GM19455 (cell line): ENCODE data around the gene DALRD3.

ENCODE experiments used
- ATAC-seq: cut with Tn5 transposase; IDR thresholded peaks from one replicate; pipeline ENCODE4 v1.9.1; 2021; ENCODE audit not compliant: unreplicated experiment

Gene DALRD3

DNA sequence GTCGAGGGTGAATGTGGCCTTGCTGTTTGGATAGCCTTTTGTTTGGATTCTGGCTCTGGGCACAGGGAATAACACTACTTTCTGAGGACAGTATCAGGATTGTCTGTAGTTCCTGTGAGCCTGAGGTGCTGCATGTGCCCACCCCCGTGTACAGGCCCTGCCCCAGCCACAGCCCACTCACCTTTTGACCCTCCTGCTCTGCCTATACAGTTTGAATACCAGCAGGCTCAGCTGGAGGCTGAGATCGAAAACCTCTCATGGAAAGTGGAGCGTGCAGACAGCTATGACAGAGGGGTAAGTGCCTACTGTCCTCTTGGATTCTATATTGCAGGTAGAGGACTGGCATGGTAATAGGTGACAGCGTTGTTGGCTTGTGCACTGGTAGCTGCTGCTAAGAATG lies 35.7 kb downstream of the DALRD3 start:
- no peak for ATAC-seq

DNA sequence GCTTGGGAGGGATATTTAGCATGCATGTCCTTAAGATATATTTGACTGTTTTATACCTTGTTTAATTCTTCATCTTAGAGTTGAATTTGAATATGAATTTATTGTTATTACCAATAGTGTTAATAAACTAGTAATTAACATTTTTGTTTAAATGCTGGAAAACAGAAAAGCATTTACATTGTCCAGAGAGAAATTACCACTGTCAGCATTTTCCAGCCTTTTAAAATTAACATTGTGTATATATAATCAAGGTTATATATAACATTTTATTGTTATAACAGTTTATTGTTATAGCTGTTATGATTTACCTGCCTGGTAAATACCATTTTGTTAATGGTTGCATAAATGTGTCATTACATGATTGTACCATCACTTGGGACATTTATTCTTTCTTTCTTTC lies 36.4 kb downstream of the DALRD3 start:
- no peak for ATAC-seq

DNA sequence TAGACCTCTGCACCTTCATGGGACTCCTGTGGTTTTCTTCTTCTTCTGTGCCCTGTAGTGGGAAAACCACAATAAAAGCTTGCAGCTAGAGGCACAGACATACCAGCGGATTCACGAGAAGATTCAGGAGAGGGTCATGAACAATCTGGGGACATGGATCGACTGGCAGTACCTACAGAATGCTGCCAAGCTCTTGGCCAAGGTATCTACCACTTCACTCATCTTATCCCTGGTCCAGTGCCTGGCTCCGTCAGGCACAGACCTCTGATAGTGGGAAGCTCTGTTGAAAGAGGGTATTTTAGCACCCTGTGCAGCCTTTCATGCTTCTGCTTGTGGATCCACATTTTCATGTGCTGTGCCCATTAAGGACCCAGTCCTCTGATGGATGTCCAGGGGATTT lies 38.1 kb downstream of the DALRD3 start:
- no peak for ATAC-seq

DNA sequence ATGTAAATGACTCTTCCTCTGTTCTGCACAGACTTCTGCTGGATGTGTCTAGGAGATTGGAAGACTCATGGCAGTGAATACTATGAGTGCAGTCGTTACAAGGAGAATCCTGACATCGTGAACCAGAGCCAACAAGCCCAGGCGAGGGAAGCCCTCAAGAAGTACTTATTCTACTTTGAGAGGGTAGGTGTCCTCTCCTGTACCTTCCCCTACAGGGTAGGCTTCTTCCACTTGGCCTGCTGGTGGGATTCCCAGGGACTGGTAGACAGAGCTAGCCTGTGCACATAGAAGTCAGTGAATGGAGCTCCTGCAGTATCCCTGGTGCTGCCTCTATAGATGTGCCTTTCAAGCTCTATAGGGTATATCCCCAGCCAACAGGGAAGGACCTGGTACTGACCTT lies 38.9 kb downstream of the DALRD3 start:
- ATAC-seq, result no peak

DNA sequence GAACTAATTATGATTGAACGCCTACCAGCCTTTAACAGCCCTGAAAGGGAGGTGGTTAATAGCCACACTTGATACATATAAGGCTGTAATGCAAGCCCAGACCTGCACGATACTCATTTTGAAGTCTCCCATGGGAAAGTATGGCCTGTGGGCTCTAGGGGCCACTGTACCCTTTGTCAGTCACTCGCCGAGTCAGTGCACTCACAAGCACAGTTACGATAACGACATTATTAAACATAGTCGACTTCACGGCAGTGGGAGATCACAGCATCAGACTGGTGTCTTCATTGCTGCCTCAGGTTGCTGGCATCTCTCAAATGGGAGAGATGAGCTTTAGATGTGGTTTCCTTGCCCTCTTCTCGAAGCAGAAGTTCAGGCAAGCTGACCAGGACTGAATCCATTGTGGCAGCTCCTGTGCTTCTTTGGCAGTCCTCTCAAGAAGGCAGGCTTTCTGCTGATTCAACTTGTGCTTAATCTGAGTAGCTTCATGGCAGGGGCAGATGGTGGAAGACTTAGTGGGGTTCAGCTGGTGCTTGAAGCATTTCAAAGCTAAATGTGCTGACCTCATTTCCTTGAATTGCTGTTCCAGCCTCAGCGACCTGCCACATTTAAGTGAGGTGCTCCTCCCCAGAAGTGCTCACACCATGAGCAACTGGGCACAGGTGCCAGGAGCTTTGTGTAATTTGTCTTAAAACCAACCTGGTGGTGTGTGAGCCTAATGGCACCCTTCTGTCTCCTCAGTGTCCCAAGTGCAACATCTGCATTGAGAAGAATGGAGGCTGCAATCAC lies 44.1 kb downstream of the DALRD3 start:
- no peak for ATAC-seq

DNA sequence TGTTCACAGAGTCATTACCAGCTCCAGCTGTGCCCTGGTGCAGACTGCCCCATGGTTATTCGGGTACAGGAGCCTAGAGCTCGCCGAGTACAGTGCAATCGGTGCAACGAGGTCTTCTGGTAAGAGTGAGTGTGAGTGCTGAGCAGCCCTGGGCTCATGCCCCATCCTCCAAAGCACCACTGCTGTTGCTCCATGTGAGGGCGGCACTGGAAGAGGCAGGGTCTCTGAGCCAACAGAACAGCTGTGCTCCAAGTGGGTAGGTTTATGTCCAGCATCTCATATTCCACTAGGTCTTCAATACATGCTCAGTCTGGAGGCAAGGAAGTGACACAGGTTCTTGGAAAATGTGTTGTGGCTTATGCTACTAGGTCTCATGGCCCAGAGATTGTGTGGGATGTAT lies 47.8 kb downstream of the DALRD3 start:
- ATAC-seq, result no peak

DNA sequence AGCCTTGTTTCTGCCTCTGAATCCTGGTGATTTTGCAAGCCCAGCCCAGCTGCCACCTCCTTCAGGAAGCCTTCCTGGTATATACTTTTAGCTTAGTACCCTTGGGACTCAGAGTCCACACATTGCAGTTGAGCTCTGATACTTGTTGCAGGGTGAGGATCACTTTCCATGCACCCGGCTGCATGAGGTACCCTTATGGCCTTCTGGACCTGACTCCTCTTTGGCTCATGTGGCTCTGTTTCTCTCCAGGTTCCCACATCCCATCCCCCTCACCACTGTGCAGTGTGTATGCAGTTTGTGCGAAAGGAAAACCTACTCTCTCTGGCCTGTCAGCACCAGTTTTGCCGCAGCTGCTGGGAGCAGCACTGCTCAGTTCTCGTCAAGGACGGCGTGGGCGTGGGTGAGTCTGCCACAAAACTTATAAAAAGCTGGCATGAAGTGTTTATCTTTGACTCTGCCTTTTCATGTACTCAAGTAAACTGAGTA lies 51.5 kb downstream of the DALRD3 start:
- no peak for ATAC-seq

DNA sequence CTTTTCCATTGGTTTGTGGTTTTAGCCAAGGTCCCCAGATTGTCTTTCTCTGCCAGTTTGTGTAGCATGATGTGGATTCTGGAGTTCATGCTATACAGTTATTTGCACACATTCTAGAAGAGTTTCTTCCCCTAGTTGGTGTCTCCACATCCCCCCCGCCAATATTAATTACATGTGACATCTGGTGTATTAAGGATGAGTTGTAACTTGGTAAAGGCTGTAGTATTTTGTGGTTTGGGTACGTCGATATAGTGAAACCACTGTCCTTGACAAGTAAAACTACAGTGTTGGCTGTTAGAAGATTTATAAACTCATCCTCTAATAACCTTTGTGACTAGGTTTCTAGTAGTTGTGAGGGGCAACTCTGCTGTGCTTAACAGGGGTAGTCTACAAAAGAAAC lies 52.0 kb downstream of the DALRD3 start:
- no peak for ATAC-seq
